ENCODE data around the gene DPP9. TPM values are rescaled to one million over a fixed set of nuclear protein-coding genes. Genes with fewer than 3 reads are reported as not detected.

DPP9 gene
- total RNA-seq, 2 donors from 2014 or later = 56.3 to 100 TPM

- no peak overlapping the region for H3K4me3 ChIP-seq
- no peaks in the 10 kb centered on the region for H3K9me3 ChIP-seq
- H3K4me1 ChIP-seq = no peaks in the 10 kb centered on the region
- H3K27ac ChIP-seq = peak overlapping the region; percentile 68
- no peak for TF ChIP-seq CTCF (IDR thresholded peaks at IDR 0.05)
- intact Hi-C loops (cut with DNase I) = no loop called here
- DNase-seq = peak; percentile 95
- H3K27me3 ChIP-seq = no peaks in the 10 kb centered on the region
- peak overlapping the region in 1 of 2 donors; percentile 59 for H3K9ac ChIP-seq (ENCODE audit: low read depth in 2 of 2, low read length in 2 of 2)
- H3K36me3 ChIP-seq = peaks cover 10% of the 10 kb centered on the region
These were observed 10.2 kb downstream of the DPP9 start for GRCh38 chr19:4713384-4713951.

GRCh38 chr19:4712771-4713170 is 10.9 kb downstream of the DPP9 start:
- peak overlapping the region in 1 of 2 donors; percentile 59 for H3K9ac ChIP-seq (ENCODE audit: low read depth in 2 of 2, low read length in 2 of 2)
- H3K36me3 ChIP-seq = peaks cover 10% of the 10 kb centered on the region
- no peak for TF ChIP-seq CTCF (IDR thresholded peaks at IDR 0.05)
- no peaks in the 10 kb centered on the region for H3K9me3 ChIP-seq
- no peak for DNase-seq
- H3K4me3 ChIP-seq = no peak overlapping the region
- peak overlapping the region; percentile 68 for H3K27ac ChIP-seq
- intact Hi-C loops (cut with DNase I) = no loop called here
- no peaks in the 10 kb centered on the region for H3K4me1 ChIP-seq
- no peaks in the 10 kb centered on the region for H3K27me3 ChIP-seq

DNA sequence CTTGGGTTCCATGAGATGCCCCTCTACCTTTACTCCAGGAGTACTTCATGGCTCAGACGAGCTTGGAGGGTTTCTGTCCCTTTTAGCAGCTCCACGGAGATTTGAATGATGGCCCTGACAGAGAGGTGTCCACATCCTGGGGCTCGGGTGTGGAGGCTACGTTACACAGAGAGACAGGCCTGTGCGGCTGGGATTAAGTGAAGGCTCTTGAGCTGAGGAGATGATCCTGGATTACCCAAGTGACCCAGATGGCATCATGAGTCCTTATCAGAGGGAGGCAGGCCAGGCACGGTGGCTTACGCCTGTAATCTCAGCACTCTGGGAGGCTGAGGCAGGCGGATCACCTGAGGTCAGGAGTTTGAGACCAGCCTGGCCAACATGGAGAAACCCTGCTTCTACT is 12.4 kb downstream of the DPP9 start:
- Histone ChIP-seq H3K27ac (no peak overlapping the region), H3K9ac (ENCODE audit: low read depth in 2 of 2, low read length in 2 of 2) (no peak overlapping the region), H3K9me3 (no peaks in the 10 kb centered on the region), H3K27me3 (no peaks in the 10 kb centered on the region), H3K36me3 (peaks cover 10% of the 10 kb centered on the region), H3K4me3 (no peak overlapping the region), H3K4me1 (no peaks in the 10 kb centered on the region)
- TF ChIP-seq CTCF (IDR thresholded peaks at IDR 0.05) = no peak
- DNase-seq = no peak
- intact Hi-C loops (cut with DNase I) = no loop called here

DNA sequence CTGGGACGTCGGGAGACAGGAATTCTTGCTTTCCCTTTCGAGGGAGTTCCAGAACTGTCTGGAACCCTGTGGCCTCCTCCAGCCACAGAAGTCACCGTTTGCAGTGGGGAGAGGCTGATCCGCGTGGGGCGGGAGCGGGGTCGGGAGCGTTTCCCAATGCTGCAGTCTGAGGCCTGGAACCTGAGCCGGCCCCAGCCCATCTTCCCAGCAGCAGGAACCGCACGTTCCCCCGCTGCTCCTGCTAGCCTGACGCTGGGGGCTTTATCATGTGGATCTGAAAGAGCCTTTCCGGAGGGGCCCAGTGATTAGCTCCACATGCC is 13.4 kb downstream of the DPP9 start:
- TF ChIP-seq CTCF (IDR thresholded peaks at IDR 0.05) = no peak
- H3K4me3 ChIP-seq = no peak overlapping the region
- H3K36me3 ChIP-seq = peaks cover 10% of the 10 kb centered on the region
- H3K4me1 ChIP-seq = peaks cover 9% of the 10 kb centered on the region
- H3K9me3 ChIP-seq = no peaks in the 10 kb centered on the region
- intact Hi-C loops (cut with DNase I) = no loop called here
- no peak overlapping the region for H3K9ac ChIP-seq (ENCODE audit: low read depth in 2 of 2, low read length in 2 of 2)
- no peaks in the 10 kb centered on the region for H3K27me3 ChIP-seq
- no peak for DNase-seq
- no peak overlapping the region for H3K27ac ChIP-seq

- Histone ChIP-seq H3K4me1 (peaks cover 9% of the 10 kb centered on the region), H3K9ac (ENCODE audit: low read depth in 2 of 2, low read length in 2 of 2) (no peak overlapping the region), H3K27me3 (no peaks in the 10 kb centered on the region), H3K9me3 (no peaks in the 10 kb centered on the region), H3K4me3 (no peak overlapping the region), H3K36me3 (peaks cover 10% of the 10 kb centered on the region), H3K27ac (no peak overlapping the region)
- intact Hi-C loops (cut with DNase I) = no loop called here
- DNase-seq = no peak
- no peak for TF ChIP-seq CTCF (IDR thresholded peaks at IDR 0.05)
These were observed 14.0 kb downstream of the DPP9 start for GRCh38 chr19:4709440-4710280.
